ENCODE data around the gene THRAP3. TPM values are rescaled to one million over a fixed set of nuclear protein-coding genes. Genes with fewer than 3 reads are reported as not detected.
A peak's percentile ranks its signal among the peaks of the same experiment; 100 is the strongest.

THRAP3 gene
- total and polyA plus RNA-seq, 9 of the 15 experiments (the other 6 are each of a cell fraction or from before 2014, with no cell fraction given) = 66.2 to 135 (median 113) TPM

- TF ChIP-seq ZNF431 (CRISPR knock-in tag; IDR thresholded peaks at IDR 0.05) (peak; percentile 51; the same call in 1 of the 2 replicates), ZNF511 (CRISPR knock-in tag; IDR thresholded peaks at IDR 0.05) (0 out of 2 replicates have a peak, but pooled peaks have one; percentile 0), ZNF41 (CRISPR knock-in tag; conservative IDR thresholded peaks at IDR 0.05) (no peak), BHLHE40 (IDR thresholded peaks at IDR 0.05; ENCODE audit: low read length) (no peak), SRSF9 (IDR thresholded peaks at IDR 0.05; ENCODE audit: borderline replicate concordance, low read depth, low read length) (no peak), RHOXF2B (CRISPR knock-in tag; conservative IDR thresholded peaks at IDR 0.05) (0 out of 2 replicates have a peak, but pooled peaks have one; percentile 42), ZNF609 (CRISPR knock-in tag; IDR thresholded peaks at IDR 0.05; ENCODE audit: borderline replicate concordance) (no peak), THRAP3 (IDR thresholded peaks at IDR 0.05; ENCODE audit: borderline replicate concordance) (no peak), RFX1 (IDR thresholded peaks at IDR 0.05) (no peak), USF1 (CRISPR knock-in tag; IDR thresholded peaks at IDR 0.05) (no peak), CREB1 (IDR thresholded peaks at IDR 0.05) (0 out of 2 replicates have a peak, but pooled peaks have one; percentile 18), CREB1 (CRISPR knock-in tag; IDR thresholded peaks at IDR 0.05) (no peak), ELF2 (CRISPR knock-in tag; IDR thresholded peaks at IDR 0.05) (0 out of 2 replicates have a peak, but pooled peaks have one; percentile 21), ZBTB9 (CRISPR knock-in tag; IDR thresholded peaks at IDR 0.05) (0 out of 2 replicates have a peak, but pooled peaks have one; percentile 11), ARNT (IDR thresholded peaks at IDR 0.05) (no peak), RBBP5 (IDR thresholded peaks at IDR 0.05; ENCODE audit: borderline replicate concordance, insufficient read depth, low read length, poor library complexity, severe bottlenecking) (peak; percentile 16), TSC22D4 (tag; IDR thresholded peaks at IDR 0.05) (no peak), BCLAF1 (IDR thresholded peaks at IDR 0.05; ENCODE audit: borderline replicate concordance in 1 of 2, control insufficient read depth in 1 of 2, low read depth in 2 of 2, low read length in 1 of 2) (no peak)
Measured at GRCh38 chr1:36320767-36321118, 96.5 kb downstream of the THRAP3 start (continued).

Data from K562 (cell line).